C4-2B (cell line): Measurements from ENCODE around the gene IL1F10.

Experiments
- H3K27ac ChIP-seq: fragments of 450-650 bp; 2 replicates; pipeline ENCODE4 v1.5.1; 2017
- ZFX ChIP-seq: fragments of 450-650 bp; IDR thresholded peaks from 2 replicates; pipeline ENCODE4 v1.6.1; 2017
- TF ChIP-seq, protein P1 (sequence below): fragments of 450-650 bp; conservative IDR thresholded peaks from 2 replicates; pipeline ENCODE4 v1.5.1; 2017; ENCODE audit warnings: mild to moderate bottlenecking

Gene IL1F10

GRCh38 chr2:113075030-113075429 lies 7.3 kb downstream of the IL1F10 start:
- H3K27ac ChIP-seq, result no peak overlapping the region
- TF ChIP-seq ZFX, result no peak
- TF ChIP-seq, protein P1, sequence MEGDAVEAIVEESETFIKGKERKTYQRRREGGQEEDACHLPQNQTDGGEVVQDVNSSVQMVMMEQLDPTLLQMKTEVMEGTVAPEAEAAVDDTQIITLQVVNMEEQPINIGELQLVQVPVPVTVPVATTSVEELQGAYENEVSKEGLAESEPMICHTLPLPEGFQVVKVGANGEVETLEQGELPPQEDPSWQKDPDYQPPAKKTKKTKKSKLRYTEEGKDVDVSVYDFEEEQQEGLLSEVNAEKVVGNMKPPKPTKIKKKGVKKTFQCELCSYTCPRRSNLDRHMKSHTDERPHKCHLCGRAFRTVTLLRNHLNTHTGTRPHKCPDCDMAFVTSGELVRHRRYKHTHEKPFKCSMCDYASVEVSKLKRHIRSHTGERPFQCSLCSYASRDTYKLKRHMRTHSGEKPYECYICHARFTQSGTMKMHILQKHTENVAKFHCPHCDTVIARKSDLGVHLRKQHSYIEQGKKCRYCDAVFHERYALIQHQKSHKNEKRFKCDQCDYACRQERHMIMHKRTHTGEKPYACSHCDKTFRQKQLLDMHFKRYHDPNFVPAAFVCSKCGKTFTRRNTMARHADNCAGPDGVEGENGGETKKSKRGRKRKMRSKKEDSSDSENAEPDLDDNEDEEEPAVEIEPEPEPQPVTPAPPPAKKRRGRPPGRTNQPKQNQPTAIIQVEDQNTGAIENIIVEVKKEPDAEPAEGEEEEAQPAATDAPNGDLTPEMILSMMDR, result no peak

DNA sequence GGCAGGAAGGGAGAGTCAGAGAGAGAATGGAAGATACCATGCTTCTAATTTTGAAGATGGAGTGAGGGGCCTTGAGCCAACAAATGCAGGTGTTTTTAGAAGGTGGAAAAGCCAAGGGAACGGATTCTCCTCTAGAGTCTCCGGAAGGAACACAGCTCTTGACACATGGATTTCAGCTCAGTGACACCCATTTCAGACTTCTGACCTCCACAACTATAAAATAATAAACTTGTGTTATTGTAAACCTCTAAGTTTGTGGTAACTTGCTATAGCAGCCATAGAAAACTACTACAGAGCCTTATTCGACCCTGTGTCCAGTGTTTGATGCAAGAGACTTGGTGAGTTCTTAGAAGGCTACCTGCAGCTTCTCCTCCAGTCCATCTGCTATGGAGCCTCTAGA lies 7.8 kb downstream of the IL1F10 start:
- no peak for TF ChIP-seq ZFX
- TF ChIP-seq, protein P1, result no peak
- H3K27ac ChIP-seq, result no peak overlapping the region

- H3K27ac ChIP-seq, result peak overlapping the region; percentile 45; the same call in 1 of the 2 replicates
These were observed 9.3 kb downstream of the IL1F10 start for GRCh38 chr2:113076954-113077669.

DNA sequence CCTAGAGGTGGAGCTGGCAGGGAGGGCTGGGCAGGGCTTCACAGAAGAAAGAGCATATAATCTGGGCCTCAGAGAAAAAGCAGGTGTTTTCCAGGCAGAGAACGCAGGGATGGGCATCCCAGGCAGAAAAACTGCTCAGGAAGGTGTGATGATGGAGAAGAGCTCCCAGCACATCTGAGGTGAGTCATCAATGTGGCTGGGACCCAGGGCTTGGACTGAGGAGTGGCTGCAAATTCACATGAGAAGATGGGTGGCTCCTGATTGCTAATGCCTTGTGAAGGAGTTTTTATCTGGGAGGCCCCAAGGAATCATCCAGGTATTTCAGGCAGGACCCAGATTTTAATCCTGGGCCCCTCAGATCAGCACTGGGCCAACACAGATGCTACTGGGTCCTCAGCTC lies 10.2 kb downstream of the IL1F10 start:
- peak overlapping the region; percentile 45 for H3K27ac ChIP-seq
- TF ChIP-seq, protein P1, result no peak
- no peak for TF ChIP-seq ZFX

More at GRCh38 chr2:113076954-113077669, 9.3 kb downstream of the IL1F10 start:
- no peak for TF ChIP-seq ZFX
- TF ChIP-seq, protein P1, result no peak

DNA sequence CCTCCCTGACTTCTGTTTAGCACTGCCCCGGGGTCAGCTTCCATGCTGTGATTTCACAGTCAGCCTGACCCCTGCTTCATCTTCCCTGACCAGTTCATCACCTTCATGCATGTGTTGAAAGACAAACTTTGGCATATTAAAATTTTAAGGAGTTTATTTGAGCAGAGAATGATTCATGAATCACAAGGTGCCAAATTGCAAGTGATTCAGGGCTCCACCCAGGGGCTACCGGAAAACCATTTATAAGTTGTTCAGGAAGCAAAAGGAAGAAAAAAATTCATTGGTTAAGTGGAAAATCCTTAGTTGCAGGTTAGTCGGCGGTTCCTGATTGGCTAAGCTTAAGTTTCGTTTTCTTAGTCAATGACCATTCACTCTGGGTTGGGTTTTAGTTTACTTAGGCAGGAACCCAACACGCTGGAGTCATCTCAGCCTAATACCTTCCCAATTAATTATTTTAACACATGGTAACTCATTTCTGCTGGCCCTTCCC lies 10.6 kb downstream of the IL1F10 start:
- H3K27ac ChIP-seq, result peak overlapping the region; percentile 45
- TF ChIP-seq, protein P1, result no peak
- TF ChIP-seq ZFX, result no peak

- no peak overlapping the region for H3K27ac ChIP-seq
- TF ChIP-seq, protein P1, result no peak
- no peak for TF ChIP-seq ZFX
These were observed 11.4 kb downstream of the IL1F10 start for GRCh38 chr2:113079131-113079530.

DNA sequence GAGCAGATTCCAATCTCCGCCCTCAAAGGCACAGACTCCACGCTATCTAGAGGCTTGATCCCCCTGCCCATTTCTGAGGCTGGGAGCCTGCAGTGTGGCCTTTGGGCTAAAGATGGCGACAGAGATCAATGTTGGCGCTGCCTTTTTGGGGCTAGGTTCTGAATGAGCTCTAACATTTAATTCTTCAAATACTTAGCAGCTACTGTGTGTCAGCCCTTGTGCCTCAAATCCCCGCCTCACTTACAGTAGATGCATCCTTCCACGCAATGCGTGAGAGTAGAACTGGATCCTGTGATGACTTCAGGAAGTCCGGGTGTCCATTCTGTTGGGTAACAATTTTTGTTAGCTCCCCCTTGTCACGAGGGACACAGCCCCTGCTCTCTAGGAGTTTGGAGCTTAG lies 12.4 kb downstream of the IL1F10 start:
- H3K27ac ChIP-seq, result no peak overlapping the region
- TF ChIP-seq, protein P1, result peak; percentile 90
- TF ChIP-seq ZFX, result no peak
